Tibial artery (tissue), 4 donors: ENCODE data around the gene JMJD7.

Experiments
- DNase-seq, 2 donors: peaks; one replicate each; pipeline ENCODE4 v3.0.0-alpha.2; 2019
- H3K27ac ChIP-seq, 2 donors: fragments of 200-600 bp; sonication (generic) in 1 of 2; 1 replicate in 1 of 2; 2 replicates in 1 of 2; pipeline ENCODE4 v1.5.1; 2018 to 2019; ENCODE audit warnings: mild to moderate bottlenecking in 1 of 2
- H3K27me3 ChIP-seq, 2 donors: fragments of 200-600 bp; sonication (generic) in 1 of 2; one replicate each; pipeline versions ENCODE4 v1.5.1 to v1.6.0; 2016 to 2019
- H3K36me3 ChIP-seq, 3 donors: fragments of 200-600 bp; sonication (generic) in 2 of 3; one replicate each; pipeline ENCODE4 v1.5.1; 2016 to 2019; ENCODE audit warnings: mild to moderate bottlenecking in 2 of 3
- H3K4me1 ChIP-seq, 4 donors: fragments of 200-600 bp; sonication (generic) in 2 of 4; 1 replicate in 3 of 4; 2 replicates in 1 of 4; pipeline ENCODE4 v1.5.1; 2016 to 2019
- H3K4me3 ChIP-seq, 2 donors: fragments of 200-600 bp; sonication (generic) in 1 of 2; 1 replicate in 1 of 2; 2 replicates in 1 of 2; pipeline ENCODE4 v1.5.1; 2018 to 2019; ENCODE audit warnings: mild to moderate bottlenecking in 2 of 2
- H3K9me3 ChIP-seq, 3 donors: fragments of 200-600 bp; sonication (generic) in 1 of 3; one replicate each; pipeline ENCODE4 v1.5.1; 2016 to 2019
- CTCF ChIP-seq, 2 experiments: fragments of 200-600 bp in 1 of 2; fragments of 450-650 bp in 1 of 2; IDR thresholded peaks; one replicate each; pipeline ENCODE4 v1.5.1; 2017 to 2019; ENCODE audit warnings: antibody characterized with exemption in 2 of 2, mild to moderate bottlenecking in 1 of 2, moderate library complexity in 1 of 2
- intact Hi-C: fragments of 100-400 bp; cut with DNase I; formaldehyde crosslinking; loops from one replicate; pipeline ENCODE4 v1.15.0; 2023; ENCODE audit warnings: low total_unique reads

The JMJD7 gene

GRCh38 chr15:41836073-41836472 is 8.2 kb downstream of the JMJD7 start:
- DNase-seq, result no peak
- H3K4me3 ChIP-seq, result no peak overlapping the region
- TF ChIP-seq CTCF (IDR thresholded peaks at IDR 0.05), result no peak
- no peak overlapping the region for H3K27ac ChIP-seq
- intact Hi-C loops, result no loop called here
- H3K9me3 ChIP-seq, result no peaks in the 10 kb centered on the region
- peaks cover 0 to 17% (median 0%) of the 10 kb centered on the region in 4 donors for H3K4me1 ChIP-seq
- H3K27me3 ChIP-seq, result no peaks in the 10 kb centered on the region
- peaks cover 0 to 73% (median 25%) of the 10 kb centered on the region in 3 donors for H3K36me3 ChIP-seq

- no peak for TF ChIP-seq CTCF (IDR thresholded peaks at IDR 0.05)
These were observed 9.0 kb downstream of the JMJD7 start for GRCh38 chr15:41836713-41837454.

GRCh38 chr15:41838400-41838897 is 10.6 kb downstream of the JMJD7 start, which contains the start of gene PLA2G4B:
Gene PLA2G4B, plus strand, starts transcription at chr15:41838847. Its CDS starts 67 bp downstream, at chr15:41838914.
- Histone ChIP-seq H3K9me3 (no peaks in the 10 kb centered on the region), H3K36me3 (peaks cover 0 to 79% (median 29%) of the 10 kb centered on the region in 3 donors), H3K27ac (no peak within 1 kb of the TSS), H3K4me1 (peaks cover 0 to 10% (median 0%) of the 10 kb centered on the region in 4 donors), H3K27me3 (no peaks in the 10 kb centered on the region), H3K4me3 (no peak within 1 kb of the TSS)
- no peak for DNase-seq
- no peak for TF ChIP-seq CTCF (IDR thresholded peaks at IDR 0.05)
- intact Hi-C loops, result no loop called here

More at GRCh38 chr15:41836713-41837454, 9.0 kb downstream of the JMJD7 start:
- Histone ChIP-seq H3K36me3 (peaks cover 0 to 73% (median 27%) of the 10 kb centered on the region in 3 donors), H3K27me3 (no peaks in the 10 kb centered on the region), H3K27ac (no peak overlapping the region), H3K4me3 (no peak overlapping the region), H3K9me3 (no peaks in the 10 kb centered on the region), H3K4me1 (peaks cover 0 to 17% (median 0%) of the 10 kb centered on the region in 4 donors)
- intact Hi-C loops, result no loop called here
- DNase-seq, result no peak

- peaks cover 0 to 10% (median 0%) of the 10 kb centered on the region in 4 donors for H3K4me1 ChIP-seq
- intact Hi-C loops, result no loop called here
- TF ChIP-seq CTCF (IDR thresholded peaks at IDR 0.05), result no peak
- H3K27ac ChIP-seq, result no peak overlapping the region
- no peaks in the 10 kb centered on the region for H3K9me3 ChIP-seq
- DNase-seq, result no peak
- H3K4me3 ChIP-seq, result no peak overlapping the region
- H3K36me3 ChIP-seq, result peaks cover 5 to 87% (median 35%) of the 10 kb centered on the region in 3 donors
- H3K27me3 ChIP-seq, result no peaks in the 10 kb centered on the region
These were observed 12.0 kb downstream of the JMJD7 start for GRCh38 chr15:41839781-41840491.

GRCh38 chr15:41840673-41841072 is 12.8 kb downstream of the JMJD7 start:
- intact Hi-C loops, result no loop called here
- peaks cover 10 to 87% (median 42%) of the 10 kb centered on the region in 3 donors for H3K36me3 ChIP-seq
- H3K27me3 ChIP-seq, result no peaks in the 10 kb centered on the region
- TF ChIP-seq CTCF (IDR thresholded peaks at IDR 0.05), result no peak
- no peak for DNase-seq
- no peak overlapping the region for H3K4me3 ChIP-seq
- no peaks in the 10 kb centered on the region for H3K9me3 ChIP-seq
- peaks cover 0 to 10% (median 0%) of the 10 kb centered on the region in 4 donors for H3K4me1 ChIP-seq
- H3K27ac ChIP-seq, result no peak overlapping the region
